ENCODE results near the gene LOXL1.

DNA sequence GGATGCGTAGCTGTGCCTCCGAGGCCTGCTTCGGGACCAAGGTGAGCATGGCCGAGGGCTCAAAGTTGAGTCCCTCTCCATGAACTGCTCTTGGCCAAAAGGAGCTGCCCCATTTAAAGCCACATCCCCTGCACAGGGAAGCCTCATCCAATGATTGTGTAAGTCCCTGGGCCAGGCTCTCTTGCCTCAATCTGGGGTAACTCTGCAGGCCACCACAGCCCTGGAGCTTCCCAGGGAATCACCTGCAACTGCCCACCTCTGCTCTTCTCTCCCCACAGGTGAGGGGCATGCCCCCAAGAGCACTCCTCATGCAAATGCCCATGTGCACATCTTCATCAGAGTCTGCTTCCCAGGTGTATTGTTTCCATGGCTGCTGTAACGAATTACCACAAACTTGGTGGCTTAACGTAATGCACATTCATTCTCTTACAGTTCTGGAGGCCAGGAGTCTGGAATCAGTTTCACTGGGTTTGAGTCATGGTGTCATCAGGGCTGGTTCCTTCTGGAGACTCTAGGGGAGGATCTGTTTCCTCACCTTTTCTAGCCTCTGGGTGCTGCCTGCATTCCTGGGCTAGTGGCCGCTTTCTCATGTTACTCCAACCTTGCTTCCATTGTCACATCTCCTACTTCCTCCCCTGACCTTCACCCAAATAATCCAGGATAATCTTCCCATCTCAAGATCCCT lies 25.0 kb upstream of the LOXL1 start:
- no peak for TF ChIP-seq POLR2A (IDR thresholded peaks at IDR 0.05)
- TF ChIP-seq, protein P1, sequence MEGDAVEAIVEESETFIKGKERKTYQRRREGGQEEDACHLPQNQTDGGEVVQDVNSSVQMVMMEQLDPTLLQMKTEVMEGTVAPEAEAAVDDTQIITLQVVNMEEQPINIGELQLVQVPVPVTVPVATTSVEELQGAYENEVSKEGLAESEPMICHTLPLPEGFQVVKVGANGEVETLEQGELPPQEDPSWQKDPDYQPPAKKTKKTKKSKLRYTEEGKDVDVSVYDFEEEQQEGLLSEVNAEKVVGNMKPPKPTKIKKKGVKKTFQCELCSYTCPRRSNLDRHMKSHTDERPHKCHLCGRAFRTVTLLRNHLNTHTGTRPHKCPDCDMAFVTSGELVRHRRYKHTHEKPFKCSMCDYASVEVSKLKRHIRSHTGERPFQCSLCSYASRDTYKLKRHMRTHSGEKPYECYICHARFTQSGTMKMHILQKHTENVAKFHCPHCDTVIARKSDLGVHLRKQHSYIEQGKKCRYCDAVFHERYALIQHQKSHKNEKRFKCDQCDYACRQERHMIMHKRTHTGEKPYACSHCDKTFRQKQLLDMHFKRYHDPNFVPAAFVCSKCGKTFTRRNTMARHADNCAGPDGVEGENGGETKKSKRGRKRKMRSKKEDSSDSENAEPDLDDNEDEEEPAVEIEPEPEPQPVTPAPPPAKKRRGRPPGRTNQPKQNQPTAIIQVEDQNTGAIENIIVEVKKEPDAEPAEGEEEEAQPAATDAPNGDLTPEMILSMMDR (IDR thresholded peaks at IDR 0.05 in 4 of 5, conservative IDR thresholded peaks at IDR 0.05 in 1 of 5): no peak
